K562 (cell line): Measurements from ENCODE around the gene OXA1L. TPM values are rescaled to one million over a fixed set of nuclear protein-coding genes. Genes with fewer than 3 reads are reported as not detected.

ENCODE experiments used
- ATAC-seq: fragments of 200-7000 bp; cut with Tn5 transposase; 3 replicates; pipeline ENCODE4 v1.9.1; 2020; ENCODE audit warnings: moderate library complexity
- BruUV-seq: library from RNA; stranded (reverse); fragments of 400-500 nt; replicated peaks from 2 replicates; lab custom pipeline; 2021; lab: Mats Ljungman, UMichigan
- CTCF ChIA-PET: fragments of 300-600 bp; formaldehyde crosslinking; extraction: SDS; loops from one replicate; lab custom pipeline; 2021; ENCODE audit warnings: low intra/inter-chr PET ratio; lab: Yijun Ruan, JAX
- POLR2A ChIA-PET: fragments of 300-600, 350-650 bp; sonication (Branson Sonifier 250); formaldehyde crosslinking; extraction: SDS; loops from one replicate; lab custom pipeline; 2021; ENCODE audit warnings: antibody characterized with exemption, inconsistent platforms; lab: Yijun Ruan, JAX
- DNase-seq, 4 experiments: peaks; one replicate each; pipeline versions ENCODE4 v3.0.0 to v3.0.0-alpha.2; 2011 to 2018; ENCODE audit warnings: low spot score in 3 of 4, mixed read lengths in 3 of 4; ENCODE audit errors: extremely low read depth in 1 of 4
- FAIRE-seq: peaks from 2 replicates; lab custom pipeline; 2011; peaks lifted over from hg19 to GRCh38; lab: Jason Lieb, UNC
- H2AFZ ChIP-seq: 2 replicates; pipeline ENCODE4 v1.6.0; 2011; ENCODE audit warnings: low read depth, low read length, control low read depth, inconsistent platforms
- H3K27ac ChIP-seq: fragments of 200-600 bp; 3 replicates; pipeline ENCODE4 v1.8.0; 2011; ENCODE audit warnings: low read depth, mild to moderate bottlenecking, control low read depth, inconsistent platforms, low read length, moderate library complexity, mixed read lengths; ENCODE audit errors: extremely low read depth
- H3K27me3 ChIP-seq, 2 experiments: fragments of 300-600 bp in 1 of 2; 2 replicates in 1 of 2; 3 replicates in 1 of 2; pipeline versions ENCODE4 v1.6.0 to v1.8.0; 2011; ENCODE audit warnings: inconsistent platforms in 2 of 2, low read length in 2 of 2, mild to moderate bottlenecking in 1 of 2, mixed read lengths in 1 of 2, moderate library complexity in 1 of 2; ENCODE audit not compliant: control insufficient read depth in 2 of 2, insufficient read depth in 2 of 2
- H3K36me3 ChIP-seq: fragments of 300-600 bp; 3 replicates; pipeline ENCODE4 v1.8.0; 2011; ENCODE audit warnings: mild to moderate bottlenecking, low read length, inconsistent platforms; ENCODE audit not compliant: control insufficient read depth, insufficient read depth
- H3K4me1 ChIP-seq, 2 experiments: fragments of 200-600 bp in 1 of 2; replicated peaks in 1 of 2; 2 replicates in 1 of 2; 3 replicates in 1 of 2; pipeline versions ENCODE4 v1.5.1 to v1.8.0; 2011; ENCODE audit warnings: inconsistent platforms in 2 of 2, low read length in 2 of 2, mild to moderate bottlenecking in 1 of 2, mixed read lengths in 1 of 2, moderate library complexity in 1 of 2; ENCODE audit not compliant: control insufficient read depth in 2 of 2, insufficient read depth in 2 of 2
- H3K4me2 ChIP-seq: 2 replicates; pipeline ENCODE4 v1.6.1; 2011; ENCODE audit warnings: low read length, control low read depth, inconsistent platforms, mixed read lengths; ENCODE audit not compliant: insufficient read depth
- H3K4me3 ChIP-seq: fragments of 200-600 bp; sonication (generic), shearing (Covaris generic); 2 replicates; pipeline ENCODE4 v1.5.1; 2016; ENCODE audit warnings: control low read depth, inconsistent platforms
- H3K79me2 ChIP-seq: fragments of 200-600 bp; 3 replicates; pipeline ENCODE4 v1.8.0; 2011; ENCODE audit warnings: low read length, inconsistent platforms; ENCODE audit not compliant: control insufficient read depth, insufficient read depth
- H3K9ac ChIP-seq, 2 experiments: 2 replicates each; pipeline versions ENCODE4 v1.6.0 to v1.6.1; 2011; ENCODE audit warnings: low read depth in 2 of 2, low read length in 2 of 2, control low read depth in 1 of 2, inconsistent platforms in 1 of 2, mild to moderate bottlenecking in 1 of 2, mixed read lengths in 1 of 2; ENCODE audit not compliant: insufficient read depth in 1 of 2
- H3K9me1 ChIP-seq: one replicate; pipeline ENCODE4 v1.6.0; 2011; ENCODE audit warnings: inconsistent platforms, mild to moderate bottlenecking, low read length, moderate library complexity; ENCODE audit not compliant: control insufficient read depth, insufficient read depth
- H3K9me3 ChIP-seq: replicated peaks from 2 replicates; pipeline ENCODE4 v1.5.1; 2011; ENCODE audit warnings: low read depth, low read length, inconsistent platforms; ENCODE audit not compliant: control insufficient read depth, insufficient read depth
- H4K20me1 ChIP-seq: replicated peaks from 2 replicates; pipeline ENCODE4 v1.6.1; 2011; ENCODE audit warnings: low read length, inconsistent platforms, mixed read lengths; ENCODE audit not compliant: control insufficient read depth, insufficient read depth
- AFF4 ChIP-seq: sonication (generic); formaldehyde crosslinking; IDR thresholded peaks from 2 replicates; pipeline ENCODE4 v1.8.0; 2023; ENCODE audit warnings: mild to moderate bottlenecking, missing genetic modification reagents
- BCOR ChIP-seq: fragments of 450-650 bp; IDR thresholded peaks from 2 replicates; pipeline ENCODE4 v1.6.1; 2016
- CEBPB ChIP-seq: fragments of 450-650 bp; IDR thresholded peaks from 2 replicates; pipeline ENCODE4 v1.6.1; 2016; ENCODE audit warnings: missing genetic modification characterization, missing compliant biosample characterization
- CEBPG ChIP-seq, 3 experiments: fragments of 200-800 bp in 1 of 3; sonication (Bioruptor generic) in 1 of 3; sonication (generic) in 1 of 3; formaldehyde crosslinking in 1 of 3; IDR thresholded peaks in 2 of 3; conservative IDR thresholded peaks in 1 of 3; 2 replicates each; pipeline versions ENCODE4 v1.6.1 to v1.8.0; 2016 to 2022; ENCODE audit warnings: missing compliant biosample characterization in 2 of 3, missing genetic modification characterization in 2 of 3, mild to moderate bottlenecking in 1 of 3, missing genetic modification reagents in 1 of 3
- CREB3L1 ChIP-seq: fragments of 450-650 bp; IDR thresholded peaks from 2 replicates; pipeline ENCODE4 v1.6.1; 2014; ENCODE audit warnings: low read depth, mild to moderate bottlenecking, moderate library complexity, borderline replicate concordance
- MAFK ChIP-seq: IDR thresholded peaks from 2 replicates; pipeline ENCODE4 v1.6.1; 2011; ENCODE audit warnings: low read length, improper control_type of control experiment
- MAX ChIP-seq: sonication (generic); formaldehyde crosslinking; IDR thresholded peaks from 2 replicates; pipeline ENCODE4 v1.9.0; 2022; ENCODE audit warnings: mild to moderate bottlenecking, missing genetic modification reagents
- NCOA1 ChIP-seq: fragments of 450-650 bp; IDR thresholded peaks from 2 replicates; pipeline ENCODE4 v1.6.1; 2016; ENCODE audit warnings: low read depth
- PRDM10 ChIP-seq: fragments of 450-650 bp; IDR thresholded peaks from 2 replicates; pipeline ENCODE4 v1.6.1; 2018; ENCODE audit not compliant: partially characterized antibody
- SMARCA4 ChIP-seq: fragments of 450-650 bp; IDR thresholded peaks from 2 replicates; pipeline ENCODE4 v1.6.1; 2016
- TFAM ChIP-seq: fragments of 250-450 bp; sonication (Bioruptor Pico); conservative IDR thresholded peaks from 2 replicates; pipeline ENCODE4 v1.5.0; 2021; ENCODE audit warnings: mild to moderate bottlenecking, moderate library complexity
- ZEB2 ChIP-seq: fragments of 450-650 bp; IDR thresholded peaks from 2 replicates; pipeline ENCODE4 v1.6.1; 2016
- ZNF282 ChIP-seq: sonication (generic); formaldehyde crosslinking; IDR thresholded peaks from 2 replicates; pipeline ENCODE4 v1.8.1; 2023; ENCODE audit warnings: missing genetic modification reagents
- WGBS: fragments of 100-300 bp; shearing (Covaris generic); methylation state at CpG from one replicate; pipeline ENCODE4 v1.1.6; 2016; ENCODE audit warnings: low coverage, mixed read lengths; ENCODE audit not compliant: insufficient coverage; ENCODE audit errors: missing lambda C conversion rate; 5-methylcytosine and 5-hydroxymethylcytosine counted together
- in situ Hi-C: fragments of 300-500 bp; cut with MboI; formaldehyde crosslinking; loops from 4 replicates; pipeline ENCODE4 v1.15.0; 2018; ENCODE audit warnings: inconsistent platforms, mixed read lengths
- intact Hi-C: fragments of 100-400 bp; cut with micrococcal nuclease; formaldehyde crosslinking; loops from 2 replicates; pipeline ENCODE4 v1.14.2; 2022
- polyA plus RNA-seq, 8 experiments: library from polyadenylated mRNA; depleted of rRNA in 4 of 8; stranded (reverse) in 5 of 8; unstranded in 3 of 8; fragments of >200 nt; fragmentation: Nextera tagmentation in 2 of 8; fragmentation: Illumina TruSeq in 1 of 8; extraction: Ambion mirVana in 2 of 8; extraction: Trizol in 1 of 8; gene quantifications; 2 replicates each; pipeline versions ENCODE4 v1.2.1 to v1.2.3, GENCODE V29; 2011 to 2014; ENCODE audit warnings: inconsistent platforms in 1 of 8, missing spikeins in 1 of 8
- total RNA-seq, 7 experiments: library from RNA; depleted of rRNA in 6 of 7; stranded (reverse); fragments of >200 nt in 6 of 7; fragmentation: Illumina TruSeq in 2 of 7; extraction: Trizol in 2 of 7; gene quantifications; 2 replicates each; pipeline versions ENCODE4 v1.2.1 to v1.2.3, GENCODE V29; 2011 to 2021; ENCODE audit warnings: low replicate concordance in 1 of 7

Gene OXA1L
- total and polyA plus RNA-seq, 9 of the 15 experiments (the other 6 are each of a cell fraction or from before 2014, with no cell fraction given) = 100 to 204 (median 145) TPM

- peak overlapping the region; percentile 54 for H2AFZ ChIP-seq
- peak overlapping the region; percentile 31; the same call in 1 of the 3 replicates for H3K27ac ChIP-seq
- peak overlapping the region in 1 of 2 experiments; percentile 27; a peak in 1 of 4 replicates for H3K9ac ChIP-seq
- H3K4me2 ChIP-seq = peak overlapping the region; percentile 32; the same call in 1 of the 2 replicates
- POLR2A ChIA-PET = interaction anchor here (1.0 to 4.6 kb wide), 5 partner anchors 9 to 161 kb away, joined by 3 to 22 read pairs (median 4); partner anchors contain the start of gene OXA1L
- no TSS peak for BruUV-seq
- in situ Hi-C loops (no loop called here), intact Hi-C loops (no loop called here)
- no peaks in the 10 kb centered on the region for H3K36me3 ChIP-seq
- ATAC-seq (peak; percentile 65), DNase-seq (no peak), FAIRE-seq (no peak)
- H3K79me2 ChIP-seq = no peaks in the 10 kb centered on the region
- peaks cover 0 to 16% of the 10 kb centered on the region in 2 experiments; a peak in 2 of 5 replicates for H3K4me1 ChIP-seq
- H3K4me3 ChIP-seq = no peak overlapping the region
- 0% methylated on average over 4 of the region's 4 CpGs for WGBS
- CTCF ChIA-PET = no interaction called here
- H4K20me1 ChIP-seq = no peaks in the 10 kb centered on the region
- no peaks in the 10 kb centered on the region for H3K27me3 ChIP-seq
- no peaks in the 10 kb centered on the region for H3K9me1 ChIP-seq
- no peaks in the 10 kb centered on the region for H3K9me3 ChIP-seq
- peak; percentile 63 for TF ChIP-seq CEBPB (tag)
- TF ChIP-seq BCOR = no peak
- TF ChIP-seq AFF4 (CRISPR knock-in tag) = no peak
- no peak for TF ChIP-seq ZNF282 (CRISPR knock-in tag)
- TF ChIP-seq MAFK = no peak
- TF ChIP-seq ZEB2 = peak; percentile 40; the same call in 1 of the 2 replicates
- TF ChIP-seq MAX (CRISPR knock-in tag) = no peak
- peak; percentile 52; the same call in 1 of the 2 replicates for TF ChIP-seq SMARCA4
- TF ChIP-seq CREB3L1 = no peak
- no peak for TF ChIP-seq CEBPG (CRISPR knock-in tag; IDR thresholded peaks at IDR 0.05)
- TF ChIP-seq CEBPG (tag; conservative IDR thresholded peaks at IDR 0.05 in 1 of 2, IDR thresholded peaks at IDR 0.05 in 1 of 2) = peak in 1 of 2 experiments; percentile 47; a peak in 1 of 4 replicates
- TF ChIP-seq TFAM (CRISPR knock-in tag) = no peak
- no peak for TF ChIP-seq NCOA1
- no peak for TF ChIP-seq PRDM10
Measured at GRCh38 chr14:22748631-22749068, 17.8 kb upstream of the OXA1L start.
